KOPT-K1 (cell line): ENCODE results near the gene TMEM184B.

ENCODE experiments used
- H3K27ac ChIP-seq: fragments of 200-600 bp; sonication (generic); 2 replicates; pipeline ENCODE4 v1.5.1; 2016; ENCODE audit warnings: antibody characterized with exemption, mild to moderate bottlenecking, low read depth, low read length; ENCODE audit not compliant: poor library complexity, severe bottlenecking
- H3K36me3 ChIP-seq: fragments of 200-600 bp; sonication (generic); 2 replicates; pipeline ENCODE4 v1.5.1; 2017; ENCODE audit warnings: antibody characterized with exemption, mild to moderate bottlenecking, low read length, moderate library complexity; ENCODE audit not compliant: insufficient read depth
- H3K9me3 ChIP-seq: fragments of 200-600 bp; sonication (generic); 2 replicates; pipeline ENCODE4 v1.5.1; 2017; ENCODE audit warnings: antibody characterized with exemption, low read length, mild to moderate bottlenecking; ENCODE audit not compliant: insufficient read depth, poor library complexity, severe bottlenecking

TMEM184B gene

DNA sequence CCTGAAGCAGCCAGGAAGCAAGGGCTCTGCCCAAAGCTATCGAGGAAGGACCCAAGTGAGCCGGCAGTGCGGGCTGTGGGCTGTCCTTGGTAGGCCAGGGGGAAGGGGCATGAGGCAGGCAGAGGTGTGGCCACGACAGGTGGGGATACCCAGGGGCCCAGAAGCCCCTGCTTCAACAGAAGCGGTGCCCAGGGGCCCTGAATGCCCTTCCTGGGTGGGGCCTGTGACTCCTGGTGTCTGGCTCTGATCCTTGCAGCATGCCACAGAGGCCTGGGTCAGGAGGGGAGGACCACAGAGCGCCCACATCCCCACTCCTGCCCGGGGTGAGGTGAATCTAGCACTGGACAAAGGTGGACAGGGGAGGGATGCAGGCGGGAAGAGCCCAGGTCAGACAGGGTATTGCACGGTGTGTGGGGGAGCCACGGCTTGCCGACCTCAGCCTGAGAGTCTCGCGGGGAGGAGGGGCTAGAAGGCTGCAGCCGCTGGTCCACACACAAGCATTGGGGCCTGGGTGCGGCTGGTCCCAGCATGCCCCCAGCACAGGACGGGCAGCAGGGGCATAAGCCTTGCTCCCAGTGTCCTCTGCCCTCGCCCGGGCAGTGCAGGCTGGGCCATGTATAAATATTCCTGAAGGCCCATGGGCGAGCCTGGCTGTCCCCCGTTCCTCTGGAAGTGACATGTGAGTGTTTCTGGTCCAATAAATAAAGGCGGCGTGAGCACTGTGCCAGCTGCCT, 52.0 kb downstream of the TMEM184B start:
- H3K27ac ChIP-seq, result no peak overlapping the region
- no peaks in the 10 kb centered on the region for H3K9me3 ChIP-seq
- peaks cover 12% of the 10 kb centered on the region; the same call in 1 of the 2 replicates for H3K36me3 ChIP-seq

GRCh38 chr22:38220163-38220562, 52.6 kb downstream of the TMEM184B start:
- H3K27ac ChIP-seq, result no peak overlapping the region
- no peaks in the 10 kb centered on the region for H3K9me3 ChIP-seq
- peaks cover 12% of the 10 kb centered on the region; the same call in 1 of the 2 replicates for H3K36me3 ChIP-seq

DNA sequence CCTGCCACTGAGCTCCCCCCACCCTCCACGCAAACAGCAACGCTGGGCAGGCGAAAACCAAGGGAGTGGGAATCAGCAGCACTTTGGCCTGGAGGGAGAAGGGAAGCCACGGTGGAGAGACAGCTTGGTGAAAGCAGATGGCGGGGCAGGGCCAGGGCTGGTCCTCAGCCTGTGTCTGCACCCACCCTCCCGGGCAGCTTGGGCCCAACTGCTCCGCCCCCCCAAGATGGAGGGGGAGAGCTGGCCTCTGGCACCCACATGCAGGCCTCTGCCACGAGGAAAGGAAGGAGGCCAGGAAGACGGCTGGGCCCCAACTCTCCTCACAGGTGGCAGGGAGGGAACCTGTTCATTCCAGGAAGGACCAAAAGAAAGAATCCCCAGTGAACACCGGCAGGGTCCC, 53.2 kb downstream of the TMEM184B start:
- no peaks in the 10 kb centered on the region for H3K9me3 ChIP-seq
- no peak overlapping the region for H3K27ac ChIP-seq
- H3K36me3 ChIP-seq, result peaks cover 10% of the 10 kb centered on the region; the same call in 1 of the 2 replicates

- no peak overlapping the region for H3K27ac ChIP-seq
- H3K9me3 ChIP-seq, result no peaks in the 10 kb centered on the region
- H3K36me3 ChIP-seq, result peaks cover 6% of the 10 kb centered on the region; the same call in 1 of the 2 replicates
These were observed 53.9 kb downstream of the TMEM184B start for GRCh38 chr22:38218661-38219622.

DNA sequence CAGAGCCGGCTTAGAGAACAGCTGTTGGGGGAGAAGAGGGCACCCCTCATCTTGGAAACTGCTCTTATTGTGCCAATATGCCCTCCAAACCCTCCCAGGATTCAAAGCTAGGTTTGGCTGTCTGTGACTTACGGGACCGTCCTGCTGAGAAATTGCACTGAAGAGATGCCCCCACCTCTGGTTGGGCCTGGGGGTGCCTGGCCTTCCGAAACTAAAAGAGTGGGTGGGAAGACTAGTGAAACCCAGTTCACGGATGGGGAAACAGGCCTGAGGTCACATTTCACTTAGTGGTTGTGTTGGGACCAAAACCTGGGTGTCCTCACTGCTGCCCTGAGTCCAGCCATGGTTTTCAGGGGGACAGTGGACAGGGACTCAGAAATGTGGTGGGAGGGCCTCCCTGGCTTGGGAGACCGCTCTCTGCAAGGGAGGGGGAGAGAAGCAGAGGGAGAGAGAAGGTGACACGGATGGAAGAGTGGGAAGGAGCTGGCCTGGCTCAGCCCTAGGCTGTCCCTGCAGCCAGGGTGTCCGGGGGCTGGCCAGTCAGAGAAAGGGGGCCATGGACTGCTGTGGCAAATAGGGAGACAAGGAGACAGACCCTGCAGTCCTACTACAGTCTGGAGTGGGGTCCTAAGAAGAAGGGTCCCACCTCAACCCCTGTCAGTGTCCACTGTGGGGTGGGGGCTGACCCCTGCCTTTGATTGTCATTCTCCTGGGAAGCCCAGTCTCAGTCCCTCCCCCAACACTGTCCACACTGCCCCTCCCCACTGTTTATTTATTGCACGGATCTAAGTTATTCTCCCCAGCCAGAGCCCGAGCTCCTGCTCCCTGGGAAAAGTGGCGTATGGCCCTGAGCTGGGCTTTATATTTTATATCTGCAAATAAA, 57.4 kb downstream of the TMEM184B start:
- H3K27ac ChIP-seq, result no peak overlapping the region
- no peaks in the 10 kb centered on the region for H3K9me3 ChIP-seq
- H3K36me3 ChIP-seq, result no peaks in the 10 kb centered on the region

DNA sequence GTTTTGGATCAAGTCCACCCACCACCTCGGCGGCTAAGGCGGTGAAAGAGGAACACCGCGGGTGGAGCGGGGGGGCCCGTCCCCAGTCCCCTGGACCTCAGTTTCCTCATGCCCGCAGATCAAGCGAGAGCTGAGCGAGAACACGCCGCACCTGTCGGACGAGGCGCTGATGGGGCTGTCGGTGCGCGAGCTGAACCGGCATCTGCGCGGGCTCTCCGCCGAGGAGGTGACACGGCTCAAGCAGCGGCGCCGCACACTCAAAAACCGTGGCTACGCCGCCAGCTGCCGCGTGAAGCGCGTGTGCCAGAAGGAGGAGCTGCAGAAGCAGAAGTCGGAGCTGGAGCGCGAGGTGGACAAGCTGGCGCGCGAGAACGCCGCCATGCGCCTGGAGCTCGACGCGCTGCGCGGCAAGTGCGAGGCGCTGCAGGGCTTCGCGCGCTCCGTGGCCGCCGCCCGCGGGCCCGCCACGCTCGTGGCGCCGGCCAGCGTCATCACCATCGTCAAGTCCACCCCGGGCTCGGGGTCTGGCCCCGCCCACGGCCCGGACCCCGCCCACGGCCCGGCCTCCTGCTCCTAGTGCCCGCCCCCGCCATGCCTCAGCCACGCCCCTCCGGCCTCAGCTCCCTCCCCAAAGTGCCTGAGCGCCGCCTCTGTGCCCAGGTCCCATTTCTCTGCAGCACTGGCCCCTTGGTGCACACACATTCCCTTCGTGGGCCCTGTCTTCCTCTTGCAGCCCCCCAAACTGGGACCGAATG, 58.3 kb downstream of the TMEM184B start:
- H3K36me3 ChIP-seq, result no peaks in the 10 kb centered on the region
- no peak overlapping the region for H3K27ac ChIP-seq
- H3K9me3 ChIP-seq, result no peaks in the 10 kb centered on the region

DNA sequence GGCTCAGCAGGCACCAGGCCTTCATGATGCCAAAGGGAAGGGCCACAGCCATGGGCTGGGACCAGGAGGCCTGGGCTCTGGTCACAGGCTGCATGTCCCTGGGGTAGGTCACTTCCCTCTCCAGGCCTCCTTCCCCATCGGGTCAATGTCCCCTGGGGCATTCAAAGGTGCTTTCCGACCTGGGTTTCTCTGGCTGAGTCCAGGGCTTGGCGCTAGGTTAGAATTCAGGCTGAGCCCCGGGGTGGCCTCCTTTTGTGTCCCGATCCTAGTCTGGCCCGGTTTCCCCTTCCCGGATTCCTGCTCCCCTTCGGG, 58.9 kb downstream of the TMEM184B start:
- Histone ChIP-seq H3K9me3 (no peaks in the 10 kb centered on the region), H3K27ac (no peak overlapping the region), H3K36me3 (no peaks in the 10 kb centered on the region)

DNA sequence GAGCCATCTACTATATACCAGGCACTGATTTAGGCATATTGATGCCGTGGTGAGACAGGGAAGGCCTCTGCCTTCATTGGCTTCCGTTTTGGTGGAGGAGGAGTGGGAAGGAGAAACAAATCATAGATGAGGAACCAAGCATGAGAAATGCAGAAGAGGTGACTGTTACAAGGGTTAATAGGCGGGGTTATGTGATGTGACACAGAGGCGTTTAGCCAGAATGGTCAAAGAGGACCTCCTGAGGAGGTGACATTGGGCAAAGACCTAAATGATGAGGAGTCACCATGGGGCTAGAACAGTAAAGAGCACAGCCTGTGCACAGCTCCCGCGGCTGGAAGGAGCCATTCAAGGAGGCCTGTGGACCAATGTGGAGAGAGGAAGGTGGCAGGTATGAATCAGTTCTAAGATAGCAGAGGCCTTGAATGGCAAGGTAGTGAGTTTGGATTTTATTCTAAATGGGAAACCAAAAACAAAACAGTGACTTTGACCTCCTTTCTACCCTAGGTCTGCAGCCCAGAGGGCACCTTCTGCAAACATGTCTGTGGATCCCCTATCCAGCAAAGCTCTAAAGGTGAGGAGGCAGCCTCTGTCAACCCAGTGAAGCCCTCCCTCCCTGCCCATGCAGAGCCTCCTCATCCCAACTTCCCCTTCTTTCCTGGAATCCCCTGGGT, 59.4 kb downstream of the TMEM184B start:
- no peaks in the 10 kb centered on the region for H3K36me3 ChIP-seq
- H3K9me3 ChIP-seq, result no peaks in the 10 kb centered on the region
- no peak overlapping the region for H3K27ac ChIP-seq

- Histone ChIP-seq H3K9me3 (no peaks in the 10 kb centered on the region), H3K36me3 (no peaks in the 10 kb centered on the region), H3K27ac (no peak overlapping the region)
These were observed 60.4 kb downstream of the TMEM184B start for GRCh38 chr22:38212442-38212841.

DNA sequence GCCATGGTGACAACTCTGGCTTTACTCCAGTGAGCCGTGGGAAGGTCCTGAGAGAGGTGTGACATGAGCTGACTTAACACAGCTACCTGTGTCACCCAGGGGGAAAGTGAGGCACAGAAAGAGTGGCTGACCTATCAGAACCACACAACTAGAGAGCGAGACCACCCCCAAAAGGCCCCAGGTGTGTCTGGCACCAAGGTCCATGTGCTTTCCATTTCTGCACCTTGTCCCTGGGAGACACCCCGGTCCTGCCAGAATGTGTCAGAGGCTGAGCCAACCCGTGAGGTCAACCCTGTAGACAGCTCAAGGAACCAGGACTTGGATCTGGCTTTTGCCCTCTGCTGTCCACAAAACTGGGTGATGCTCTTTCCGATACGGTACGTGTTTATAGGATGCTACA, 61.3 kb downstream of the TMEM184B start:
- H3K27ac ChIP-seq, result no peak overlapping the region
- no peaks in the 10 kb centered on the region for H3K36me3 ChIP-seq
- H3K9me3 ChIP-seq, result no peaks in the 10 kb centered on the region

DNA sequence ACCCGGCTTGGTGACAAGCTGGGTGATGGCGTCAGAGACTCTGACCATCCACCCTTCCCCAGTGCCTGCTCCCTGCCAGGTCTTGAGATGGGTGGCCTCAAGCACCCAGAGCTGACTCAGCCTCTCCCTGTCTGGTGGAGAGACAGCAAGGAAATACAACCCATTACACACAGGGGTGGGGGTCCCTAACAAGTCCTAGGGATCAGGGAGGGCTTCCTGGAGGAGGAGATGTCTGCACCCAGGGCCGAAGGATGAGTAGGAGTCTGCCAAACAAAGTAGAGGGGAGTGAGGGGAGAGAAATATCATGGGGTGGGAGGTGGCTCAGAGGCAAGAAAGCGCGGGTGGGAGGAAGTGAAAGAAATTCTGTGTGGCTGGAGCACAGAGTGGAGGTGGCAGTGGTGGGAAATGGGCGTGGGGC, 64.2 kb downstream of the TMEM184B start:
- Histone ChIP-seq H3K27ac (no peak overlapping the region), H3K36me3 (no peaks in the 10 kb centered on the region), H3K9me3 (no peaks in the 10 kb centered on the region)

GRCh38 chr22:38207898-38208432, 64.8 kb downstream of the TMEM184B start:
- Histone ChIP-seq H3K9me3 (no peaks in the 10 kb centered on the region), H3K36me3 (no peaks in the 10 kb centered on the region), H3K27ac (no peak overlapping the region)

GRCh38 chr22:38205261-38206128, 67.3 kb downstream of the TMEM184B start:
- H3K27ac ChIP-seq, result no peak overlapping the region

More at GRCh38 chr22:38205261-38206128, 67.3 kb downstream of the TMEM184B start:
- Histone ChIP-seq H3K36me3 (no peaks in the 10 kb centered on the region), H3K9me3 (no peaks in the 10 kb centered on the region)
